ENCODE data around the gene RTN4IP1.
A peak's percentile ranks its signal among the peaks of the same experiment; 100 is the strongest.

The RTN4IP1 gene

DNA sequence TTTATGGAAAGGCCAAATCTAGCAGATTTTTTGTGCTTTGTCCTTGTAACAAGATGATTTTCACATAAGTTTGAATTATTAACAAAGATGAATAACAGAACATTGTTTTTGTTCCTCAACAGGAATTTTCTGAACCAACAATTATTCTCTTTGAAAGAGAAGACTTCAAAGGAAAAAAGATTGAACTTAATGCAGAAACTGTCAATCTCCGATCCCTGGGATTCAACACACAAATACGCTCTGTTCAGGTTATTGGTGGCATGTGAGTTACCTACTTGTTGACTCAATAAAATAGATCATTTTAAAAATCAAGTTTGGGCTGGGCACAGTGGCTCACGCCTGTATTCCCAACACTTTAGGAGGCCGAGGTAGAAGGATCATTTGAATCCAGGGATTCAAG, 70.9 kb downstream of the RTN4IP1 start:
- H3K4me3 ChIP-seq (ENCODE audit: low read length, poor library complexity, severe bottlenecking), result no peak overlapping the region
- peaks cover 31% of the 10 kb centered on the region; the same call in 1 of the 2 replicates for H3K36me3 ChIP-seq (ENCODE audit: insufficient read depth, low read length)
- H3K9me2 ChIP-seq (replicated peaks; ENCODE audit: low read depth, low read length), result no peaks in the 10 kb centered on the region
- no peaks in the 10 kb centered on the region for H3K79me2 ChIP-seq (ENCODE audit: insufficient read depth, low read length)
- no peaks in the 10 kb centered on the region for H3K9me3 ChIP-seq (ENCODE audit: insufficient read depth, low read depth, low read length)
- no peaks in the 10 kb centered on the region for H3K4me1 ChIP-seq (ENCODE audit: insufficient read depth, low read length, poor library complexity, severe bottlenecking)
- no peaks in the 10 kb centered on the region for H3K27me3 ChIP-seq (ENCODE audit: insufficient read depth, low read length, poor library complexity, severe bottlenecking)
- H3F3A ChIP-seq (ENCODE audit: low read depth), result 0 out of 2 replicates have a peak, but pooled peaks cover 2% of the 10 kb centered on the region
- H2AFZ ChIP-seq (ENCODE audit: low read length), result no peak overlapping the region
- no peaks in the 10 kb centered on the region for H4K20me1 ChIP-seq (ENCODE audit: insufficient read depth, low read length, poor library complexity, severe bottlenecking)
- no peak overlapping the region for H3K4me2 ChIP-seq (ENCODE audit: low read depth, low read length, poor library complexity, severe bottlenecking)
- no peak for TF ChIP-seq EZH2phosphoT487 (IDR thresholded peaks at IDR 0.05; ENCODE audit: borderline replicate concordance)
- TF ChIP-seq, protein P1, sequence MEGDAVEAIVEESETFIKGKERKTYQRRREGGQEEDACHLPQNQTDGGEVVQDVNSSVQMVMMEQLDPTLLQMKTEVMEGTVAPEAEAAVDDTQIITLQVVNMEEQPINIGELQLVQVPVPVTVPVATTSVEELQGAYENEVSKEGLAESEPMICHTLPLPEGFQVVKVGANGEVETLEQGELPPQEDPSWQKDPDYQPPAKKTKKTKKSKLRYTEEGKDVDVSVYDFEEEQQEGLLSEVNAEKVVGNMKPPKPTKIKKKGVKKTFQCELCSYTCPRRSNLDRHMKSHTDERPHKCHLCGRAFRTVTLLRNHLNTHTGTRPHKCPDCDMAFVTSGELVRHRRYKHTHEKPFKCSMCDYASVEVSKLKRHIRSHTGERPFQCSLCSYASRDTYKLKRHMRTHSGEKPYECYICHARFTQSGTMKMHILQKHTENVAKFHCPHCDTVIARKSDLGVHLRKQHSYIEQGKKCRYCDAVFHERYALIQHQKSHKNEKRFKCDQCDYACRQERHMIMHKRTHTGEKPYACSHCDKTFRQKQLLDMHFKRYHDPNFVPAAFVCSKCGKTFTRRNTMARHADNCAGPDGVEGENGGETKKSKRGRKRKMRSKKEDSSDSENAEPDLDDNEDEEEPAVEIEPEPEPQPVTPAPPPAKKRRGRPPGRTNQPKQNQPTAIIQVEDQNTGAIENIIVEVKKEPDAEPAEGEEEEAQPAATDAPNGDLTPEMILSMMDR (conservative IDR thresholded peaks at IDR 0.05; ENCODE audit: low read length), result no peak
- no peak overlapping the region for H3K9ac ChIP-seq (ENCODE audit: low read depth, low read length, poor library complexity, severe bottlenecking)

DNA sequence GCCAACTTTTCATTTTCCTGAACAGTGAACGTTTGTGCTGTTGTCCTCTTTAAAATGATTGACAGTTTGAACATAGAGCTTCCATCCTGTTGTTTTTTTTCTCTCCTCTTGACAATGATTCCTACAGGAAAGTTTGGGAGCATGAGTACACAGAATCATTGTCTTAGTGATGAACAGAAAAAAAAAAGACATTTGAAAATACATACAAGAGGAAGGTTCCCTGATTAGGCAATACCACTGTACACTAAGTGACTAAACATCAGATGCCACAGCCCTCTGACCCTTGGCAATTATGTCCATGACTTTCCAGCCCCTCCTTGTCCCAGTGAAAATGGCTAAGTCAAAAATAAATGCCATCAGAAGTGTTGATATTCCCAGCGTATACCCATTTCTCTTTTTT, 71.5 kb downstream of the RTN4IP1 start:
- no peaks in the 10 kb centered on the region for H3K27me3 ChIP-seq (ENCODE audit: insufficient read depth, low read length, poor library complexity, severe bottlenecking)
- H3F3A ChIP-seq (ENCODE audit: low read depth), result 0 out of 2 replicates have a peak, but pooled peaks cover 2% of the 10 kb centered on the region
- no peak overlapping the region for H3K4me3 ChIP-seq (ENCODE audit: low read length, poor library complexity, severe bottlenecking)
- TF ChIP-seq, protein P1 (conservative IDR thresholded peaks at IDR 0.05; ENCODE audit: low read length), result no peak
- no peak for TF ChIP-seq EZH2phosphoT487 (IDR thresholded peaks at IDR 0.05; ENCODE audit: borderline replicate concordance)
- no peak overlapping the region for H2AFZ ChIP-seq (ENCODE audit: low read length)
- H3K36me3 ChIP-seq (ENCODE audit: insufficient read depth, low read length), result peaks cover 36% of the 10 kb centered on the region; the same call in 1 of the 2 replicates
- no peaks in the 10 kb centered on the region for H3K79me2 ChIP-seq (ENCODE audit: insufficient read depth, low read length)
- H3K4me2 ChIP-seq (ENCODE audit: low read depth, low read length, poor library complexity, severe bottlenecking), result no peak overlapping the region
- H3K9ac ChIP-seq (ENCODE audit: low read depth, low read length, poor library complexity, severe bottlenecking), result no peak overlapping the region
- H3K9me3 ChIP-seq (ENCODE audit: insufficient read depth, low read depth, low read length), result no peaks in the 10 kb centered on the region
- no peaks in the 10 kb centered on the region for H3K4me1 ChIP-seq (ENCODE audit: insufficient read depth, low read length, poor library complexity, severe bottlenecking)
- no peaks in the 10 kb centered on the region for H4K20me1 ChIP-seq (ENCODE audit: insufficient read depth, low read length, poor library complexity, severe bottlenecking)
- H3K9me2 ChIP-seq (replicated peaks; ENCODE audit: low read depth, low read length), result no peaks in the 10 kb centered on the region

DNA sequence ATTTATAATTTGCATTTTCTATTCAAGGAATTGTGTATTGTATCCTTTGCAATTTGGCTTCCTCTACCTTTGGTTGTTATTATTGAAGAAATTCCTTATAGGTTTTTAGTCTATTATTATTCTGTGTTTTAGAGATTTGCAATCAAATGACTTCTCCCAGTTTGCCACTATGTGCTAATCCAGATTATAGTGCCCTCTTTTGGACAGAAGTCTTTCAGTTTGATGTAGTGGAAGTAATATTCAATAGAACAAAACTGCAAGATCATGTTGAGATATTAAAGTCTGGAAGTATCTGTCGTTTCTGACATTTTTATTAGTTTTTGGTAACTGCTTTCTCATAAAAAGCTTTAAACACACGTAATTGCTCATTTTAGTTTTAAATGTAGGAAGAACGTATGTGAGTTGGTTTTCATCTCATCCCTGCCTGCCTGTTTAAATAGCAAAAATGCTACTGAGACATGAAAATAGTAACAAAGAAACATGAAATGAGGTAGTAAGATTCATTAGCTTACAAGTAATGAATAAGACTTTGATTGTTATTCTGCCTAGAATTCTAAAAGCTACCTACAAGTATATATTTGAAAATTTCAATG, 72.8 kb downstream of the RTN4IP1 start:
- Histone ChIP-seq H3K36me3 (ENCODE audit: insufficient read depth, low read length) (peaks cover 35% of the 10 kb centered on the region; the same call in 1 of the 2 replicates), H3K4me2 (ENCODE audit: low read depth, low read length, poor library complexity, severe bottlenecking) (no peak overlapping the region), H3K27me3 (ENCODE audit: insufficient read depth, low read length, poor library complexity, severe bottlenecking) (no peaks in the 10 kb centered on the region), H3K9me3 (ENCODE audit: insufficient read depth, low read depth, low read length) (no peaks in the 10 kb centered on the region), H3K79me2 (ENCODE audit: insufficient read depth, low read length) (no peaks in the 10 kb centered on the region), H3K4me1 (ENCODE audit: insufficient read depth, low read length, poor library complexity, severe bottlenecking) (no peaks in the 10 kb centered on the region), H3F3A (ENCODE audit: low read depth) (0 out of 2 replicates have a peak, but pooled peaks cover 2% of the 10 kb centered on the region), H2AFZ (ENCODE audit: low read length) (no peak overlapping the region), H3K9ac (ENCODE audit: low read depth, low read length, poor library complexity, severe bottlenecking) (no peak overlapping the region), H4K20me1 (ENCODE audit: insufficient read depth, low read length, poor library complexity, severe bottlenecking) (no peaks in the 10 kb centered on the region), H3K4me3 (ENCODE audit: low read length, poor library complexity, severe bottlenecking) (no peak overlapping the region), H3K9me2 (replicated peaks; ENCODE audit: low read depth, low read length) (no peaks in the 10 kb centered on the region)
- no peak for TF ChIP-seq EZH2phosphoT487 (IDR thresholded peaks at IDR 0.05; ENCODE audit: borderline replicate concordance)
- TF ChIP-seq, protein P1 (conservative IDR thresholded peaks at IDR 0.05; ENCODE audit: low read length), result peak; percentile 81
